OCI-LY3 (cell line): Measurements from ENCODE around the gene PRM3.

Experiments used
- CTCF ChIP-seq: fragments of 200-600, 300-600 bp; sonication (generic); IDR thresholded peaks from 2 replicates; pipeline ENCODE4 v1.5.1; 2014; ENCODE audit warnings: antibody characterized with exemption, low read length, low read depth
- EZH2phosphoT487 ChIP-seq: fragments of 200-600 bp; shearing (Covaris generic); IDR thresholded peaks from 2 replicates; pipeline ENCODE4 v1.6.1; 2018; ENCODE audit warnings: antibody characterized with exemption, mixed run types, low read depth

DNA sequence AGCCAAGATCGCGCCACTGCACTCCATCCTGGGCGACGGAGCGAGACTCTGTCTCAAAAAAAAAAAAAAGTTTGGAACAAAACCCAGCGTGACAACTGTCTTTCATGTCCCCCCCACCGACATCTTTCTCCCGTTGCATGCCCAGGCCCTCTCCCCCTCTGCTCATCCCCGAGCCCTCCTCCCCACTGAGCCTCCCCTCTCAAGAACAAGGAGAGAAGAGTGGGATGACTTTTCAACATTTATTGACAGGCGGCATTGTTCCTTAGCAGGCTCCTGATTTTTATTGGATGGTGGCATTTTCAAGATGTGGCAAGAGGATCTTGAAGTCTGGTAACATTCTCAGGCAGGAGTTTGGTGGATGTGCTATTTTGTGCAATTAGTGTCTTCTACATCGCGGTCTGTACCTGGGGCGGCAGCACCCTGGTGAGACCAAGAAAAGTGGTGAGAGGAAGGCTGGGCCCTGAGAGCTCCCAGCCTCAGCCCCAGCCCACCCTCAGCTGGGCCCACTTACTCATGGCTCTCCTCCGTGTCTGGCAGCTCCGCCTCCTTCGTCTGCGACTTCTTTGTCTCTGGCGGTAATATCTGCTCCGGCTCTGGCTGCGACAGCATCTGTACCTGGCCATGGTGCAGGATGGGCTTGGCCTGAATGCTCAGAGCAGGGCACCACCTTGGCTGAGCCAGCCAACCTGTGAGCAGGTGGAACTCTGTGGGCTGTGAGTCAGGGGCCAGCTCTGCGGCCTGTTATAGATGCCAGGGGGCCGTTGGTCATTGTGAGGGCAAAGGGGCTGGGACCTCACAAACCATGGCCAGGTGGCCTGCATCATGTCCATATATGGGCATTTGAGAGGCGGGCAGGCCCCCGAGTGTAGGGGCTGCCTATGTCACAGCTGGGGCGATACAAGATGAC lies 7.4 kb upstream of the PRM3 start, which contains the start of gene PRM1:
- TF ChIP-seq EZH2phosphoT487 = no peak
- TF ChIP-seq CTCF = no peak
